Measurements from ENCODE around the gene PCBP3. TPM values are rescaled to one million over a fixed set of nuclear protein-coding genes. Genes with fewer than 3 reads are reported as not detected.

Gene PCBP3
- total and polyA plus RNA-seq, 2 of the 8 experiments (the other 6 are each of a cell fraction or from before 2014, with no cell fraction given) = 3.5 to 6.3 TPM

GRCh38 chr21:45979651-45980050, 336.1 kb downstream of the PCBP3 start:
- peak overlapping the region; percentile 36; the same call in 1 of the 2 replicates for H2BK15ac ChIP-seq (ENCODE audit: low read length)
- 0 out of 4 replicates have a peak, but pooled peaks cover 0 to 4% of the 10 kb centered on the region in 2 experiments for H3K79me2 ChIP-seq (ENCODE audit: control insufficient read depth in 1 of 2, insufficient read depth in 2 of 2, low read length in 2 of 2)
- H3K36me3 ChIP-seq (ENCODE audit: control insufficient read depth in 2 of 4, insufficient read depth in 4 of 4, low read length in 3 of 4) = peaks cover 0 to 7% (median 1%) of the 10 kb centered on the region in 4 experiments; a peak in 2 of 8 replicates
- H4K20me1 ChIP-seq (replicated peaks in 1 of 2; ENCODE audit: control insufficient read depth in 1 of 2, insufficient read depth in 2 of 2, low read length in 2 of 2) = peaks cover 0 to 4% of the 10 kb centered on the region in 2 experiments
- ChIA-PET CTCF (ENCODE audit: partially characterized antibody) (interaction anchor here (0.7 to 2.0 kb wide), 5 partner anchors 9 to 163 kb away, joined by 3 to 11 read pairs (median 3); no protein-coding TSS in a partner anchor), POLR2A (ENCODE audit: partially characterized antibody) (interaction anchor here (1.1 to 1.4 kb wide), 2 partner anchors 117 to 153 kb away, joined by 5 read pairs; partner anchors contain the start of gene COL6A2)
- no peak overlapping the region for H2AFZ ChIP-seq (ENCODE audit: low read length)
- H3K27me3 ChIP-seq (replicated peaks in 1 of 4; ENCODE audit: control insufficient read depth in 3 of 4, extremely low read depth in 1 of 4, insufficient read depth in 3 of 4, low read length in 3 of 4) = peaks cover 0 to 21% (median 6%) of the 10 kb centered on the region in 4 experiments; a peak in 4 of 7 replicates
- H3K79me1 ChIP-seq (ENCODE audit: low read depth, low read length) = peaks cover under 1% of the 10 kb centered on the region; the same call in 1 of the 2 replicates
- no peak overlapping the region for H2AK5ac ChIP-seq (ENCODE audit: low read depth, low read length)
- FAIRE-seq (no peak), DNase-seq (ENCODE audit: low read depth in 1 of 2, low spot score in 2 of 2) (no peak)
- no peak overlapping the region for H2BK5ac ChIP-seq (ENCODE audit: low read depth, low read length)
- H2BK20ac ChIP-seq (ENCODE audit: low read length) = peak overlapping the region; percentile 69; the same call in 1 of the 2 replicates
- peak overlapping the region; percentile 22 for H4K91ac ChIP-seq (replicated peaks; ENCODE audit: insufficient read length, low read length)
- peaks cover 0 to 29% (median 11%) of the 10 kb centered on the region in 4 experiments; a peak in 6 of 7 replicates for H3K4me1 ChIP-seq (replicated peaks in 1 of 4; ENCODE audit: control insufficient read depth in 3 of 4, insufficient read depth in 4 of 4, low read length in 3 of 4)
- peak overlapping the region; percentile 81; the same call in 1 of the 2 replicates for H2BK12ac ChIP-seq (ENCODE audit: low read depth, low read length)
- H3K23me2 ChIP-seq (ENCODE audit: low read depth, low read length) = peaks cover 27% of the 10 kb centered on the region; the same call in 1 of the 2 replicates
- no peaks in the 10 kb centered on the region for H3K9me3 ChIP-seq (ENCODE audit: insufficient read depth in 2 of 2, low read depth in 1 of 2, low read length in 1 of 2)
- H4K8ac ChIP-seq (ENCODE audit: extremely low read depth, insufficient read depth, low read length) = no peak overlapping the region; the same call in 1 of the 2 replicates
- peak overlapping the region; percentile 57 for H2BK120ac ChIP-seq (replicated peaks; ENCODE audit: low read depth, low read length)
- WGBS, 2 experiments (ENCODE audit: extremely low coverage in 1 of 2, insufficient coverage in 1 of 2, insufficient read length in 1 of 2, insufficient replicate concordance in 2 of 2, low coverage in 1 of 2, low lambda C conversion rate in 2 of 2, missing lambda C conversion rate in 1 of 2) = 88% methylated on average over 7 of the region's 7 CpGs; no CpG with 5 or more reads in 1 of the 2 experiments
- peak overlapping the region; percentile 66 for H3K4ac ChIP-seq (replicated peaks; ENCODE audit: insufficient read length, low read depth, low read length)
- no peak overlapping the region for H3K23ac ChIP-seq (ENCODE audit: insufficient read length)
- H3K9ac ChIP-seq (replicated peaks in 1 of 4; ENCODE audit: extremely low read depth in 1 of 4, low read depth in 3 of 4, low read length in 3 of 4) = no peak overlapping the region
- no peak overlapping the region for H3K56ac ChIP-seq (replicated peaks; ENCODE audit: insufficient read length, low read depth, low read length)
- H3K4me2 ChIP-seq (ENCODE audit: insufficient read depth in 1 of 2, low read depth in 2 of 2, low read length in 2 of 2) = peak overlapping the region in 1 of 2 experiments; percentile 19; a peak in 2 of 4 replicates
- no peak overlapping the region for H3K14ac ChIP-seq (ENCODE audit: insufficient read length)
- no peak overlapping the region for H3K4me3 ChIP-seq (ENCODE audit: extremely low read depth in 1 of 4, insufficient read depth in 2 of 4, low read depth in 3 of 4, low read length in 4 of 4)
- no peak overlapping the region for H4K5ac ChIP-seq (ENCODE audit: insufficient read length, low read depth, low read length)
- H3K27ac ChIP-seq (ENCODE audit: low read depth, low read length) = no peak overlapping the region
- no peak overlapping the region for H3K18ac ChIP-seq (ENCODE audit: extremely low read depth, low read length)
- TF ChIP-seq POU5F1 (IDR thresholded peaks at IDR 0.05; ENCODE audit: low read depth, low read length) = no peak
- TF ChIP-seq RFX5 (IDR thresholded peaks at IDR 0.05; ENCODE audit: borderline replicate concordance, low read depth, low read length) = no peak
- TF ChIP-seq CBX8 (IDR thresholded peaks at IDR 0.05; ENCODE audit: borderline replicate concordance, low read depth, low read length) = no peak
- TF ChIP-seq CTBP2 (IDR thresholded peaks at IDR 0.05; ENCODE audit: borderline replicate concordance, insufficient read depth, insufficient read length, low read length) = no peak
- no peak for TF ChIP-seq RNF2 (IDR thresholded peaks at IDR 0.05; ENCODE audit: borderline replicate concordance, low read depth, low read length, missing control alignments, poor library complexity, severe bottlenecking)
- TF ChIP-seq EZH2 (IDR thresholded peaks at IDR 0.05; ENCODE audit: low read depth, low read length, severe bottlenecking) = no peak
- TF ChIP-seq KDM1A (IDR thresholded peaks at IDR 0.05; ENCODE audit: borderline replicate concordance, low read length) = no peak
- no peak for TF ChIP-seq CTCF (IDR thresholded peaks at IDR 0.05; ENCODE audit: control extremely low read depth in 1 of 3, insufficient read depth in 1 of 3, low read depth in 1 of 3, low read length in 3 of 3)
